Measurements from ENCODE around the gene STRIT1. TPM values are rescaled to one million over a fixed set of nuclear protein-coding genes. Genes with fewer than 3 reads are reported as not detected.
A peak's percentile ranks its signal among the peaks of the same experiment; 100 is the strongest.

STRIT1 gene
- total RNA-seq, 1 experiment from 2014 or later, result not detected

GRCh38 chr3:155302891-155303290 is 9.4 kb upstream of the STRIT1 start:
- no peak overlapping the region for H3K4me3 ChIP-seq (ENCODE audit: low read length)
- DNase-seq (no peak), ATAC-seq (no peak)
- BruUV-seq (replicated peaks), result no TSS peak
- peak overlapping the region; percentile 16; the same call in 1 of the 2 replicates for H3K4me2 ChIP-seq (ENCODE audit: low read length)
- H3K79me2 ChIP-seq (ENCODE audit: low read length), result no peaks in the 10 kb centered on the region
- H2AFZ ChIP-seq (ENCODE audit: low read length), result no peak overlapping the region
- H3F3A ChIP-seq (ENCODE audit: low read length, unreplicated experiment), result no peaks in the 10 kb centered on the region
- H4K20me1 ChIP-seq (ENCODE audit: low read length), result no peaks in the 10 kb centered on the region
- ChIA-PET POLR2A (ENCODE audit: unreplicated experiment) (no interaction called here), CTCF (no interaction called here)
- no peaks in the 10 kb centered on the region for H3K9me2 ChIP-seq (replicated peaks; ENCODE audit: low read length)
- H3K36me3 ChIP-seq (ENCODE audit: low read depth, low read length), result no peaks in the 10 kb centered on the region
- no peaks in the 10 kb centered on the region for H3K9me3 ChIP-seq (ENCODE audit: low read length)
- no peak overlapping the region for H3K27ac ChIP-seq (ENCODE audit: low read length)
- no peaks in the 10 kb centered on the region for H3K27me3 ChIP-seq (ENCODE audit: low read length)
- peaks cover 13% of the 10 kb centered on the region for H3K4me1 ChIP-seq (ENCODE audit: insufficient read depth, low read length)
- no peak overlapping the region for H3K9ac ChIP-seq (ENCODE audit: low read length)
- TF ChIP-seq EZH2 (IDR thresholded peaks at IDR 0.05; ENCODE audit: low read length, unreplicated experiment) (no peak), EZH2phosphoT487 (IDR thresholded peaks at IDR 0.05; ENCODE audit: borderline replicate concordance, low read length) (no peak), CTCF (conservative IDR thresholded peaks at IDR 0.05; ENCODE audit: low read depth, low read length) (no peak)
- intact Hi-C loops (cut with micrococcal nuclease), result no loop called here

GRCh38 chr3:155302481-155302880 is 9.0 kb upstream of the STRIT1 start:
- H2AFZ ChIP-seq (ENCODE audit: low read length), result no peak overlapping the region
- H3K4me1 ChIP-seq (ENCODE audit: insufficient read depth, low read length), result peaks cover 13% of the 10 kb centered on the region
- H3F3A ChIP-seq (ENCODE audit: low read length, unreplicated experiment), result no peaks in the 10 kb centered on the region
- no peaks in the 10 kb centered on the region for H4K20me1 ChIP-seq (ENCODE audit: low read length)
- TF ChIP-seq CTCF (conservative IDR thresholded peaks at IDR 0.05; ENCODE audit: low read depth, low read length) (no peak), EZH2 (IDR thresholded peaks at IDR 0.05; ENCODE audit: low read length, unreplicated experiment) (no peak), EZH2phosphoT487 (IDR thresholded peaks at IDR 0.05; ENCODE audit: borderline replicate concordance, low read length) (no peak)
- no peaks in the 10 kb centered on the region for H3K36me3 ChIP-seq (ENCODE audit: low read depth, low read length)
- ATAC-seq (peak; percentile 65), DNase-seq (peak; percentile 61)
- ChIA-PET CTCF (no interaction called here), POLR2A (ENCODE audit: unreplicated experiment) (no interaction called here)
- no peaks in the 10 kb centered on the region for H3K79me2 ChIP-seq (ENCODE audit: low read length)
- H3K4me3 ChIP-seq (ENCODE audit: low read length), result no peak overlapping the region
- H3K9me3 ChIP-seq (ENCODE audit: low read length), result no peaks in the 10 kb centered on the region
- H3K27me3 ChIP-seq (ENCODE audit: low read length), result no peaks in the 10 kb centered on the region
- BruUV-seq (replicated peaks), result no TSS peak
- H3K9ac ChIP-seq (ENCODE audit: low read length), result no peak overlapping the region
- intact Hi-C loops (cut with micrococcal nuclease), result no loop called here
- no peak overlapping the region for H3K27ac ChIP-seq (ENCODE audit: low read length)
- peak overlapping the region; percentile 16; the same call in 1 of the 2 replicates for H3K4me2 ChIP-seq (ENCODE audit: low read length)
- H3K9me2 ChIP-seq (replicated peaks; ENCODE audit: low read length), result no peaks in the 10 kb centered on the region

GRCh38 chr3:155297100-155297499 is 3.6 kb upstream of the STRIT1 start:
- Histone ChIP-seq H3K27me3 (ENCODE audit: low read length) (no peaks in the 10 kb centered on the region), H3K4me2 (ENCODE audit: low read length) (no peak overlapping the region), H3K27ac (ENCODE audit: low read length) (no peak overlapping the region), H4K20me1 (ENCODE audit: low read length) (no peaks in the 10 kb centered on the region), H3K79me2 (ENCODE audit: low read length) (no peaks in the 10 kb centered on the region), H3K36me3 (ENCODE audit: low read depth, low read length) (no peaks in the 10 kb centered on the region), H3K9me3 (ENCODE audit: low read length) (0 out of 2 replicates have a peak, but pooled peaks cover 9% of the 10 kb centered on the region), H3K4me1 (ENCODE audit: insufficient read depth, low read length) (peaks cover 4% of the 10 kb centered on the region), H2AFZ (ENCODE audit: low read length) (no peak overlapping the region), H3K9me2 (replicated peaks; ENCODE audit: low read length) (no peaks in the 10 kb centered on the region), H3F3A (ENCODE audit: low read length, unreplicated experiment) (no peaks in the 10 kb centered on the region), H3K4me3 (ENCODE audit: low read length) (no peak overlapping the region), H3K9ac (ENCODE audit: low read length) (no peak overlapping the region)
- intact Hi-C loops (cut with micrococcal nuclease), result no loop called here
- POLR2A ChIA-PET (ENCODE audit: unreplicated experiment), result no interaction called here
- ATAC-seq, result no peak
- TF ChIP-seq CTCF (conservative IDR thresholded peaks at IDR 0.05; ENCODE audit: low read depth, low read length) (no peak), EZH2 (IDR thresholded peaks at IDR 0.05; ENCODE audit: low read length, unreplicated experiment) (no peak), EZH2phosphoT487 (IDR thresholded peaks at IDR 0.05; ENCODE audit: borderline replicate concordance, low read length) (no peak)
- CTCF ChIA-PET, result no interaction called here
- DNase-seq, result no peak
- no TSS peak for BruUV-seq (replicated peaks)
